NT2/D1 (cell line): ENCODE results near the gene BOD1L1.

Source experiments
- SUZ12 ChIP-seq: IDR thresholded peaks from 2 replicates; pipeline ENCODE4 v1.6.1; 2011; ENCODE audit not compliant: insufficient read length, insufficient read depth; ENCODE audit errors: extremely low read depth
- ZNF274 ChIP-seq: IDR thresholded peaks from 2 replicates; pipeline ENCODE4 v1.6.1; 2011; ENCODE audit warnings: mild to moderate bottlenecking, low read depth, low read length

GRCh38 chr4:13562876-13563275 lies 64.6 kb downstream of the BOD1L1 start:
- TF ChIP-seq ZNF274 (no peak), SUZ12 (no peak)
